ENCODE results near the gene PPM1F.

PPM1F gene

DNA sequence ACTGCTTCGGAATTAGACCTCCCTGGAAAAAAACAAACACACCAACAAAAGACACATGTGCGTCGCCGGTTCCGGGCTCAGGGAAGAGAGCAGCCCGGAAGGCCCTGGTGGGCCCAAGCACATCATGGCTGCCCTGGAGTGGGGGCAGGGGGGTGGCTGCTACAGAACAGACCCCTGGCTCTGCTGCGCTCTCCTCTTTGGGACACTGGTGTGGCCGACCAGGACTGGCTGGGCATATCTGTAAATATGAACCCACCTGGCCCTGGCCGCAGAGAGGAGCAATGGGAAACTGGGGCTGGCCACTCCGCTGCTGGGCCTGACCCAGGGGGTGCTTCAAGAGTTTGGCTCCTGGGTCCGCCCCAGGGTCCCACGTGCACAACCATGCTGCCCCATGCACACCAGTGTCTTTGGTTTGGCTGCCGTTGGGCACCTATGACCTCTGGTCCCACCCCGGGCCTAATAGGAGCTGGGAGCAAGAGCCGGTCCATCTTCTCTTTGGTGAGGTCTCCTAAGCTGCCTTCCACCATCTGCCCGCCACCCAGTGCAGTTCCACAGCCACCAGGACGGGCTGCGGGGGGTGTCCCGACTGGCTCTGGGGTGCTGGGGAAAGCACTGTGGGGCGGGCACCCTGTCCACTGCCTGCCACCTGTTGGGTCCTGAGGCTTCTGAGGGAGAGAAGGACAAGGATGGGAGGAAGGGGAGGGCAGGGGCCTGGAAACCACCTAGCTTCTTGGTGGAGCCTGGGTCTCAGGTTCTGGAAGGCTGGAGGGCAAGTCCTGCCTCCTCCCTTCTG, 30.1 kb downstream of the PPM1F start:
- Histone ChIP-seq H3K4me1 (peaks cover 42% of the 10 kb centered on the region), H3K9ac (no peak overlapping the region)
- no peak for TF ChIP-seq Cebpa-rat (IDR thresholded peaks at IDR 0.05)

DNA sequence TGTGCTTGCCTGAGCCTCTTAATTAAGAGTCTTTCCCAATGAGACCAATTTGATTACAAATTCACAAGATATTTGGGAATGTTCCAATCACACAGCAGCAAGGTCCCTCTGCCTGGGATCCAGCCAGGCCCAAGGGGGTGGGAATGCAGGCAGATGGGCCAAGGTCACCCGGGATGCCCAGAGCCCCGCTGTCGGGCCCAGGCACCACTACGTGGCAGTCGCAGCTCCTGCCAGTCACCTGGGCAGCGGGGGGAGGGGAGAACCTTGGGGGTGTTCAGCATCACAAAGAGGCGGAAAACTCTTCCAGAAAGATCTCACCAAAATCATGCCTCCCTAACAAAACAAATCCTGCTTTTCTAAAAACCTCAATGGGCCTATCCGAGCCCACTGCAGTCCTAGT, 30.9 kb downstream of the PPM1F start:
- Histone ChIP-seq H3K4me2 (no peak overlapping the region), H3K9me3 (no peaks in the 10 kb centered on the region), H3K9ac (no peak overlapping the region), H3K4me1 (peaks cover 41% of the 10 kb centered on the region), H3K27ac (no peak overlapping the region), H4K20me1 (peaks cover 25% of the 10 kb centered on the region), H3K36me3 (peaks cover 66% of the 10 kb centered on the region), H3K27me3 (no peaks in the 10 kb centered on the region), H3K4me3 (no peak overlapping the region)
- no peak for TF ChIP-seq Cebpa-rat (IDR thresholded peaks at IDR 0.05)

More for the DNA sequence above, 30.1 kb downstream of the PPM1F start:
- Histone ChIP-seq H3K4me3 (no peak overlapping the region), H3K27ac (no peak overlapping the region), H4K20me1 (peaks cover 29% of the 10 kb centered on the region), H3K4me2 (no peak overlapping the region), H3K9me3 (no peaks in the 10 kb centered on the region), H3K36me3 (peaks cover 74% of the 10 kb centered on the region), H3K27me3 (no peaks in the 10 kb centered on the region)

DNA sequence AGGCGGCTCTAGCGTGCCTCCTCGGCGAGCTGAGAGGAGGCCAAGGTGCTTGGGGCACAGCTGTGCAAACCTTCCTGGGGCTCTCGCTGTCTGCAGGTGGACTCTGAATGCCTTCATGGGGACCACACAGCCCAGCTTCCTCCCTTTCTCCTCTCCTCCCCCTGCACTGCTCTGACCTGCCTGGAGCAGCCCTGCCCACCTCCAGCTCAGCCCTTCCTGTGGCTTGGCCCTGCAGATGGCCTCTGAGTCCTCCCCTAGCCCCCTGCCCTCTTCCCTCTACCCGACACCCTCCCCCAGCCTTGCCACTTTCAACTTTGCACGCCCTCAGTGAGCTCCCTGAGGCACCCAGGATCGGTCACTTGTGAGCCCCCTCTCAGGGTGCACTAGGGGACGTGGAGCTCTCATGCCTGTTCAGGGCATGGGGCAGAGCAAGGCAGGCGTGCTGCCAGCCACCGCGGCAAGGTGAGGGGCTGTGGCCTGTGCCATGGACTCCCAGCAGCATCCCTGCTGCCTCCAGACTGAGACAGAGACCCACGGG, 31.4 kb downstream of the PPM1F start:
- no peak for TF ChIP-seq Cebpa-rat (IDR thresholded peaks at IDR 0.05)
- H3K27me3 ChIP-seq: no peaks in the 10 kb centered on the region
- peaks cover 44% of the 10 kb centered on the region for H3K4me1 ChIP-seq
- H3K4me2 ChIP-seq: no peak overlapping the region
- no peak overlapping the region for H3K4me3 ChIP-seq
- H4K20me1 ChIP-seq: peaks cover 21% of the 10 kb centered on the region; the same call in 1 of the 2 replicates
- H3K36me3 ChIP-seq: peaks cover 62% of the 10 kb centered on the region
- H3K9ac ChIP-seq: no peak overlapping the region
- no peak overlapping the region for H3K27ac ChIP-seq
- H3K9me3 ChIP-seq: no peaks in the 10 kb centered on the region

DNA sequence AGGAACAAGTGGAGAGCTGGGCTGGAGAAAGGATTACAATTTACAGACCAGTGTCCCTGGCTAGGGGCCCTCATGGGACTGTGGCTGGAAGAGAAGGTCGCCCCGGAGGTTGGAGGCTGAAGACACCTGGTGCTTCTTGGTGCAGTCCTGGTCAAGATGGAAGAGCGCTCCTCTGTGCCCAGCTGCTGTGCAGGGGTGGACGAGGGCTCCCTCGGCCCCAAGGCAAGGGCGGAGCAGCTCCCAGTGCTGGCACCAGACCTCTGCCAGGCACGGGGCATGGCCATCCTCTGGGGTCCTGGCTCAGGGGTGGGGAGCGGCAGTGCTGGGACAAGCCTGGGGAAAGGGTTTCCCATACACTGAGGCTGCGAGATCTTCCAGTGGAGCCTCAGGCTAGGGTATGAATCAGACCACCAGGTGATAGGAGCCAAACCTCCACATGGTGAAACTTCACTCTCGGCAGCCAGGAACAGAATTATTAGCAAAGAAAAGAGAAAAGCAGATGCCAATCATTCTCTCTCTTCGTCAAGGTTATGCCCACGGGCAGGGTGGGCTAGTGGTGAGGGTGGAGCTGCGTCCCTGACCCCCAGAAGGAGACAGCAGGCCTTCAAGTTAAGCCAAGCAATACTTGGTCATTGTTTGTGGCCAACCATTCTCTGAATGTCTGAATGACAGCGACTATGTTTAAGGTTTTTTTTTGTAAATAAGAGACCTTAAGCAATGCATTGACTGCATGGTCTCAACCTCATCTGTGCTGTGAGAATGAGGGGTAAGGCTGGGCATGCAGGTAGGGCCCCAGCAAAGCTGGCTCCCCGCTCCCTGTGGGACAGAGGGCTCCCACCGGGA, 32.1 kb downstream of the PPM1F start:
- Histone ChIP-seq H3K4me3 (no peak overlapping the region), H3K36me3 (peaks cover 55% of the 10 kb centered on the region), H3K27ac (0 out of 2 replicates have a peak overlapping the region, but pooled peaks have one; percentile 26), H3K9me3 (no peaks in the 10 kb centered on the region), H3K9ac (no peak overlapping the region), H3K4me2 (peak overlapping the region; percentile 9; the same call in 1 of the 2 replicates), H3K27me3 (no peaks in the 10 kb centered on the region), H4K20me1 (peaks cover 20% of the 10 kb centered on the region; the same call in 1 of the 2 replicates), H3K4me1 (peaks cover 51% of the 10 kb centered on the region)
- TF ChIP-seq Cebpa-rat (IDR thresholded peaks at IDR 0.05): no peak

DNA sequence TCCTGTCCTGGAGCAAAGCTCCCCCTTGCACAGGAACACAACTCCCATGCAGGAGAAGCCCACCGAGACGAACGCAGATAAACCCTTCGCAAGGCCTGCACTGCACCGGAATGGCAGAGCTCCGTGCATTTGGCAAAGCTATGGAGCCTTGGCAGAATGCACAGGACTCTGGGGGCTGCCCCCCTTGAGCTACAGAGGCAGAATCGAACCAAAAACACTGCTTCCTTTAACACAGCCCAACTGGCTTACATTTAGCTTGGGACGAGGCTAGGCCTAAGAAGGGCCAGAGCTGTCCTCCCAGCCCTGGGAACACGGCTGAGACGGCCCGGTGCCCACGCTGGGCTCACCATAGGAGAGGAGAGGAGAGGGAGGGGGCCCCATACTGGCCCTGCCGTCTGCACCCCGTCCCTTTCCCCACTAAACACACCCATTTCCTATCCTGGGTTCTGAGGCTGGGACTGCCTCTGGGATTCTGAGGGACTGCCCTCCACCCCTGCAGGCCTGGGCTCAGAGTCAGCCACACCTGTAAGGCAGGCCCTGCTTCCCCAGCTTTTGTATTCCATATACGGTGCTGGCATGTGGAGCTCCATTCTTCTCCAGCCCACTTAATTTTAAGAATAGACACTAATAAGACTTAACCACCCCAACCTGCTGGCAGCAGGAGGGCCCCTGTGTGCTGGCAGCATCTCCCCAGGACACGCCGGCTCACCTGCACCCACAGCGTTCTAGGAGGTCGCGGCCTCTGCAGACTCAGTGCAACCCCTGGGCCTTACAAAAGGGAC, 32.9 kb downstream of the PPM1F start:
- H3K9me3 ChIP-seq: no peaks in the 10 kb centered on the region
- TF ChIP-seq Cebpa-rat (IDR thresholded peaks at IDR 0.05): no peak
- H3K27me3 ChIP-seq: no peaks in the 10 kb centered on the region
- H3K9ac ChIP-seq: no peak overlapping the region
- H3K4me2 ChIP-seq: peak overlapping the region; percentile 45
- H3K27ac ChIP-seq: no peak overlapping the region
- H3K36me3 ChIP-seq: peaks cover 46% of the 10 kb centered on the region
- H4K20me1 ChIP-seq: peaks cover 20% of the 10 kb centered on the region; the same call in 1 of the 2 replicates
- H3K4me1 ChIP-seq: peaks cover 58% of the 10 kb centered on the region
- no peak overlapping the region for H3K4me3 ChIP-seq

DNA sequence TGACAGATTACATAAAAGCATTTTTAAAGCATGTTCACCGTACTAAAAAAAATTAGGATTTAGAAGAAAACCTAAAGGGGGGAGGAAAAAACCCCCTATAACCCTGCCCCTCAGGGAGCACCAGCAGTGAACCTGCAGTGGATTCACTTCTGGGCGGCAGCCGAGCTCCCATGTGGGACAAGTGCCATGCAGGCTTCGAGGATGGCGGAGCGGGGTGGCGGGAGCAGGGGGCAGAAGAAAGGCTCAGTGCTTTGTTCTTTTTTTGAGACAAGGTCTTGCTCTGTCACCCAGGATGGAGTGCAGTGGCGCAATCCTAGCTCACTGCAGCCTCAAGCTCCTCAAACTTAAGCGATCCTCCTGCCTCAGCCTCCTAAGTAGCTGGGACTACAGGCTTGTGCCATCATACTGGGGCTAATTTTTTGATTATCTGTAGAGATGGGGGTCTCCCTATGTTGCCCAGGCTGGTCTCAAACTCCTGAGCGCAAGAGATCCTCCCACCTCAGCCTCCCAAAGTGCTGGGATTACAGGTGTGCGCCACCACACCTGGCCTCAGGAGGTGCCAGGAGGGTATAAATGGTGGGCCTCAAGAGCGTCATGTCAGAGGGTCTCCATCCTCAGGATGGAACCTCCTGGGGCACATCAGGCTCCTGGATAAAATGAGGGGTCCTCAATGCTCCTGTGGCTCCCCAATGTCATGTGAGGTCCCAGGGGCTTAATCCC, 34.0 kb downstream of the PPM1F start:
- Histone ChIP-seq H3K9ac (no peak overlapping the region), H3K4me3 (no peak overlapping the region), H4K20me1 (peaks cover 20% of the 10 kb centered on the region; the same call in 1 of the 2 replicates), H3K9me3 (no peaks in the 10 kb centered on the region), H3K27ac (no peak overlapping the region), H3K36me3 (peaks cover 36% of the 10 kb centered on the region), H3K27me3 (no peaks in the 10 kb centered on the region), H3K4me2 (peak overlapping the region; percentile 45), H3K4me1 (peaks cover 58% of the 10 kb centered on the region)
- no peak for TF ChIP-seq Cebpa-rat (IDR thresholded peaks at IDR 0.05)

DNA sequence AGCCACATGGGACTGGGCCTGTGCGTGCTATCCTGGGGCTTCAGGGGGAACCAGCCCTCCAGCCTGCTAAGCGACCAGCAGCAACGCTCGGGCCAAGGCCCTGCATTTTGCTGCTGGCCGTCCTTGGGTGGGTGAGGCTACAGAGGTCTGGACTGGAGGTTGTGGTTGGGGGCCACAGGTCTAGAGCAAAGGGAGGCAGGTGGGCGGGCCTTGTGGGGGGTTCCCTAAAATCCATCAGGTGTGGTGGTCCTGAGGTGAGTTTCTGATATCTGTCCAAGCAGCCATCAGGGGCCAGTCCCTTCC, 34.7 kb downstream of the PPM1F start:
- H3K4me2 ChIP-seq: no peak overlapping the region
- no peaks in the 10 kb centered on the region for H3K27me3 ChIP-seq
- peaks cover 20% of the 10 kb centered on the region; the same call in 1 of the 2 replicates for H4K20me1 ChIP-seq
- H3K9me3 ChIP-seq: no peaks in the 10 kb centered on the region
- no peak overlapping the region for H3K9ac ChIP-seq
- no peak overlapping the region for H3K27ac ChIP-seq
- H3K36me3 ChIP-seq: peaks cover 29% of the 10 kb centered on the region
- no peak overlapping the region for H3K4me3 ChIP-seq
- no peak for TF ChIP-seq Cebpa-rat (IDR thresholded peaks at IDR 0.05)
- H3K4me1 ChIP-seq: peaks cover 58% of the 10 kb centered on the region

DNA sequence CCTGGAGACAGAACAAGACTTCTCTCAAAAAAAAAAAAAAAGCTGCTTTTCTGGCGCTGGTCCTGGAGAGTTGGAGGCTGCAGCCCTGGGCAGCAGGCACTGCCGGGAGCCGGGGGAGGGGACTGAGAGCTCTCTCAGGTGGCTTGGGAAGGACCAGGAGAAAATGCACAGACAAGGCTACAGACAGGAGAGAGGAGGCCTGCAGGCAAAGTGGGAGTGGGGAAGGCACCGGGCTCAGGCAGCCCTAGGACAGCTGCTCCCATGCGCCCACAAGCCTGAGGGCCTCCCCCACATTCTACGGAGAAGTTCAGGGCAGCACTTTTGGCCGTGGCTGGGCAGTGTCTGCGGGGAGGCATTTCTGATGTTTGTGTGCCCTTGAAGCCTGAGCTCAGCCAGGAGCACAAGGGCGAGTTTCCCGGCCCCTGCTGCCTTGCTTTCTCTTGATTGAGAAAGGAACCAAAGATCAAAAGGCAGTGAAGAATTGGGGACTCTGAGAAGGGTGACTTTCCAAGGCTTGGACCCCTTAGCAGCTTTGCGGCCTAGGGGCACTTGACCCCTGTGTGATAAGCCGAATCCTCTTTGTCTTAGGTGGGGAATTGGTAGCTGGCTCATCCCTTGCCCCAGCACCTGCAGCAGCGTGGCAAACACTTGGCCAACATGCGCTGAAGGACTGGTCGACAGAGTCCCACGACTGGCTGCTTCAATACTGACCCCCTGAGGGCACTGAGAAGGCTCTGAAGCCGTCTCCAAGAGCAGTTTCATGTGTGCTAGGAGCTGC, 35.3 kb downstream of the PPM1F start:
- TF ChIP-seq Cebpa-rat (IDR thresholded peaks at IDR 0.05): no peak
- H3K4me3 ChIP-seq: no peak overlapping the region
- H3K9ac ChIP-seq: no peak overlapping the region
- H3K9me3 ChIP-seq: no peaks in the 10 kb centered on the region
- H3K27me3 ChIP-seq: no peaks in the 10 kb centered on the region
- H3K27ac ChIP-seq: no peak overlapping the region
- peaks cover 24% of the 10 kb centered on the region for H3K36me3 ChIP-seq
- peaks cover 58% of the 10 kb centered on the region for H3K4me1 ChIP-seq
- H4K20me1 ChIP-seq: peaks cover 20% of the 10 kb centered on the region; the same call in 1 of the 2 replicates
- H3K4me2 ChIP-seq: no peak overlapping the region
